A549 (cell line): Measurements from ENCODE around the gene ZSWIM5. TPM values are rescaled to one million over a fixed set of nuclear protein-coding genes. Genes with fewer than 3 reads are reported as not detected.

Experiments used
- ATAC-seq, 2 experiments: fragments of 200-7000 bp in 1 of 2; fragments of >200 bp in 1 of 2; cut with Nextera tagmentation in 1 of 2; cut with Tn5 transposase in 1 of 2; 3 replicates each; pipeline versions ENCODE4 v1.8.0 to v1.9.1; 2018 to 2020; ENCODE audit warnings: mild to moderate bottlenecking in 1 of 2, moderate library complexity in 1 of 2
- CTCF ChIA-PET: fragments of 300-600 bp; sonication (Branson Sonifier 250); formaldehyde crosslinking; extraction: SDS; loops from one replicate; lab custom pipeline; 2021; ENCODE audit warnings: antibody characterized with exemption, inconsistent platforms; lab: Yijun Ruan, JAX
- POLR2A ChIA-PET: fragments of 350-600 bp; formaldehyde crosslinking; extraction: SDS; loops from one replicate; lab custom pipeline; 2021; ENCODE audit warnings: antibody characterized with exemption, inconsistent platforms; lab: Yijun Ruan, JAX
- DNase-seq, 2 experiments: peaks; one replicate each; pipeline versions ENCODE4 v3.0.0 to v3.0.0-alpha.2; 2011 to 2016; ENCODE audit warnings: low read depth in 1 of 2, low spot score in 1 of 2
- FAIRE-seq: peaks from 2 replicates; lab custom pipeline; 2011; peaks lifted over from hg19 to GRCh38; lab: Jason Lieb, UNC
- H3K27ac ChIP-seq, 2 experiments: fragments of >200 bp; sonication (Bioruptor Twin); formaldehyde crosslinking; 3 replicates each; pipeline ENCODE4 v1.5.1; 2016 to 2017
- H3K4me1 ChIP-seq: fragments of >200 bp; sonication (Bioruptor Twin); formaldehyde crosslinking; 3 replicates; pipeline ENCODE4 v1.6.1; 2016
- H3K4me2 ChIP-seq: fragments of >200 bp; sonication (Bioruptor Twin); formaldehyde crosslinking; 3 replicates; pipeline ENCODE4 v1.6.1; 2016
- H3K4me3 ChIP-seq: fragments of >200 bp; sonication (Bioruptor Twin); formaldehyde crosslinking; 3 replicates; pipeline ENCODE4 v1.5.1; 2016
- H3K9me3 ChIP-seq: fragments of >200 bp; sonication (Bioruptor Twin); formaldehyde crosslinking; 3 replicates; pipeline ENCODE4 v1.6.1; 2016
- ATOH8 ChIP-seq: fragments of 250-450 bp; sonication (Bioruptor Pico); IDR thresholded peaks from 2 replicates; pipeline ENCODE4 v1.5.0; 2020; ENCODE audit warnings: low read depth, mild to moderate bottlenecking, moderate library complexity
- CBX2 ChIP-seq: fragments of 200-600 bp; sonication (generic); IDR thresholded peaks from 2 replicates; pipeline ENCODE4 v1.6.1; 2016; ENCODE audit warnings: low read depth, mild to moderate bottlenecking, borderline replicate concordance
- CTCF ChIP-seq: fragments of >200 bp; sonication (Bioruptor Twin); formaldehyde crosslinking; IDR thresholded peaks from 3 replicates; pipeline ENCODE4 v1.5.1; 2016
- EHF ChIP-seq: fragments of 250-450 bp; sonication (Bioruptor Pico); IDR thresholded peaks from 2 replicates; pipeline ENCODE4 v1.5.0; 2020; ENCODE audit warnings: mild to moderate bottlenecking
- EHMT2 ChIP-seq: fragments of 200-600 bp; sonication (generic); IDR thresholded peaks from 2 replicates; pipeline ENCODE4 v1.6.1; 2016; ENCODE audit warnings: antibody characterized with exemption, low read depth, mild to moderate bottlenecking, moderate library complexity
- ELK1 ChIP-seq: fragments of 150-350 bp; IDR thresholded peaks from 2 replicates; pipeline ENCODE4 v1.6.1; 2014; ENCODE audit warnings: low read depth, mild to moderate bottlenecking, low read length
- EP300 ChIP-seq, 2 experiments: fragments of >200 bp; sonication (Bioruptor Twin); formaldehyde crosslinking; IDR thresholded peaks; 2 replicates in 1 of 2; 3 replicates in 1 of 2; pipeline ENCODE4 v1.6.1; 2016 to 2017
- FOSL2 ChIP-seq, 2 experiments: fragments of 450-650 bp in 1 of 2; fragments of >200 bp in 1 of 2; sonication (Bioruptor Twin) in 1 of 2; formaldehyde crosslinking; IDR thresholded peaks; 2 replicates each; pipeline versions ENCODE4 v1.5.0 to v1.6.1; 2016 to 2020; ENCODE audit warnings: mild to moderate bottlenecking in 1 of 2, moderate library complexity in 1 of 2
- FOXS1 ChIP-seq: fragments of 250-450 bp; sonication (Bioruptor Pico); IDR thresholded peaks from 2 replicates; pipeline ENCODE4 v1.5.0; 2020; ENCODE audit warnings: mild to moderate bottlenecking, moderate library complexity
- GATA3 ChIP-seq: IDR thresholded peaks from 2 replicates; pipeline ENCODE4 v1.6.1; 2012; ENCODE audit warnings: borderline replicate concordance
- HDAC2 ChIP-seq: fragments of 200-600 bp; sonication (generic); IDR thresholded peaks from 2 replicates; pipeline ENCODE4 v1.6.1; 2016
- JUN ChIP-seq, 2 experiments: fragments of >200 bp; sonication (Bioruptor Twin); formaldehyde crosslinking; IDR thresholded peaks; 2 replicates in 1 of 2; 3 replicates in 1 of 2; pipeline ENCODE4 v1.6.1; 2016 to 2017
- MAFK ChIP-seq: fragments of 450-650 bp; IDR thresholded peaks from 2 replicates; pipeline ENCODE4 v1.6.1; 2014; ENCODE audit not compliant: partially characterized antibody
- MAZ ChIP-seq: fragments of 150-350 bp; IDR thresholded peaks from 2 replicates; pipeline ENCODE4 v1.6.1; 2014; ENCODE audit warnings: antibody characterized with exemption, low read depth, low read length, borderline replicate concordance
- REST ChIP-seq: fragments of 200-600 bp; sonication (generic); IDR thresholded peaks from 2 replicates; pipeline ENCODE4 v1.6.1; 2016; ENCODE audit warnings: antibody characterized with exemption, mild to moderate bottlenecking, moderate library complexity
- SMC3 ChIP-seq: fragments of >200 bp; sonication (Bioruptor Twin); formaldehyde crosslinking; IDR thresholded peaks from 3 replicates; pipeline ENCODE4 v1.6.1; 2018; ENCODE audit warnings: inconsistent platforms
- TP53 ChIP-seq: fragments of 250-450 bp; sonication (Bioruptor Pico); IDR thresholded peaks from 2 replicates; pipeline ENCODE4 v1.5.0; 2021; ENCODE audit warnings: mild to moderate bottlenecking, moderate library complexity
- ZFP36 ChIP-seq: fragments of 450-650 bp; IDR thresholded peaks from 2 replicates; pipeline ENCODE4 v1.6.1; 2014; ENCODE audit warnings: borderline replicate concordance; ENCODE audit not compliant: partially characterized antibody
- ZSCAN20 ChIP-seq: fragments of 250-450 bp; sonication (Bioruptor Pico); IDR thresholded peaks from 2 replicates; pipeline ENCODE4 v1.8.0; 2022; ENCODE audit warnings: mild to moderate bottlenecking, moderate library complexity
- WGBS: methylation state at CpG from one replicate; pipeline ENCODE4 v1.1.6; 2017; ENCODE audit errors: missing lambda C conversion rate; 5-methylcytosine and 5-hydroxymethylcytosine counted together
- polyA plus RNA-seq, 4 experiments: library from polyadenylated mRNA; depleted of rRNA in 3 of 4; stranded (reverse); fragments of >200 nt; fragmentation: RNase III in 1 of 4; extraction: RNeasy Plus Mini Kit Qiagen cat#74134 plus additional on column Dnase treatment in 1 of 4; gene quantifications; 2 replicates in 3 of 4; 3 replicates in 1 of 4; pipeline ENCODE4 v1.2.3, GENCODE V29; 2011 to 2017

The ZSWIM5 gene
- polyA plus RNA-seq, 2 of the 4 experiments (the other 2 are of a cell fraction): 0.52 to 1.3 TPM

GRCh38 chr1:45033356-45033755 lies 173.0 kb downstream of the ZSWIM5 start (continued):
- TF ChIP-seq REST: no peak
- TF ChIP-seq ELK1: no peak
- no peak for TF ChIP-seq CBX2
- no peak for TF ChIP-seq EHMT2
- no peak for TF ChIP-seq ATOH8 (CRISPR knock-in tag)
- TF ChIP-seq GATA3: no peak
- no peak for TF ChIP-seq FOSL2 (IDR thresholded peaks at IDR 0.05)
- no peak for TF ChIP-seq FOSL2 (CRISPR knock-in tag; IDR thresholded peaks at IDR 0.05)
- TF ChIP-seq ZSCAN20 (CRISPR knock-in tag): no peak
- no peak for TF ChIP-seq TP53 (CRISPR knock-in tag)
- TF ChIP-seq JUN (IDR thresholded peaks at IDR 0.05): no peak

DNA sequence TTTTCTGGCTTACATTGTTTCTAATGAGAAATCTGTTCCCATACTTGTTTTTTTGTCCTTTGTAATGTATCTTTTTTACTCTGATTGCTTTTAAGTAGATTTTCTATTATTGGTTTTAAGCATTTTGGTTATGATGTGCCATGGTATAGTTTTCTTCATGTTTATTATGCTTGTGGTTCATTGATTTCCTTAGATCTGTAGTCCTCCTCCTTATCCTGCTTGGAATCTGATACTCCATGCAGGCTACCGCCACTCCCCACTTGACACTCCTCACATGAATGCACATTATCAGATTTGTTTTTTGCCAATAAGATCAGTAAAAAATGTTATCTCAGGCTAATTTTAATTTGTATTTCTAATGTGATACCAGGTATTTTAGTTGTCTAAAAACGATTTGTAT lies 173.6 kb downstream of the ZSWIM5 start:
- ATAC-seq: no peak
- ChIA-PET POLR2A (no interaction called here), CTCF (interaction anchor here (0.7 to 4.1 kb wide), 2 partner anchors 14 to 18 kb away, joined by 3 to 15 read pairs; no protein-coding TSS in a partner anchor)
- Histone ChIP-seq H3K27ac (no peak overlapping the region), H3K4me1 (peaks cover 7% of the 10 kb centered on the region; the same call in 2 of the 3 replicates), H3K9me3 (no peaks in the 10 kb centered on the region), H3K4me3 (no peak overlapping the region), H3K4me2 (no peak overlapping the region)
- FAIRE-seq: no peak
- DNase-seq: no peak
- TF ChIP-seq ZFP36 (no peak), HDAC2 (no peak), EHF (CRISPR knock-in tag) (no peak), MAZ (no peak), FOXS1 (CRISPR knock-in tag) (no peak)
- whole genome bisulfite sequencing: 56% methylated on average over 2 of the region's 2 CpGs

GRCh38 chr1:45026446-45026845 lies 180.0 kb downstream of the ZSWIM5 start:
- DNase-seq (no peak), ATAC-seq (no peak), FAIRE-seq (no peak)
- CTCF ChIA-PET: no interaction called here
- Histone ChIP-seq H3K27ac (no peak overlapping the region), H3K4me3 (no peak overlapping the region), H3K9me3 (no peaks in the 10 kb centered on the region), H3K4me2 (no peak overlapping the region), H3K4me1 (no peaks in the 10 kb centered on the region)
- TF ChIP-seq MAFK (no peak), CTCF (no peak), ZFP36 (no peak), SMC3 (no peak), EP300 (IDR thresholded peaks at IDR 0.05) (no peak)
- POLR2A ChIA-PET: no interaction called here
- 60% methylated on average over 1 of the region's 1 CpG for WGBS
